NT2/D1 (cell line): Measurements from ENCODE around the gene FPR1.

ENCODE experiments used
- YY1 ChIP-seq: IDR thresholded peaks from 2 replicates; pipeline ENCODE4 v1.6.1; 2011; ENCODE audit not compliant: insufficient read length, insufficient read depth
- ZNF274 ChIP-seq: IDR thresholded peaks from 2 replicates; pipeline ENCODE4 v1.6.1; 2011; ENCODE audit warnings: mild to moderate bottlenecking, low read depth, low read length

- TF ChIP-seq ZNF274 (no peak), YY1 (no peak)
Observed at GRCh38 chr19:51789061-51789795, 37.5 kb upstream of the FPR1 start.
